GM21447 (cell line): ENCODE data around the gene SOWAHA.

Experiments
- ATAC-seq: cut with Tn5 transposase; IDR thresholded peaks from one replicate; pipeline ENCODE4 v1.9.1; 2021; ENCODE audit not compliant: unreplicated experiment

SOWAHA gene

GRCh38 chr5:132825033-132825833 lies 12.1 kb downstream of the SOWAHA start:
- ATAC-seq: no peak

GRCh38 chr5:132825834-132826391 lies 12.8 kb downstream of the SOWAHA start:
- no peak for ATAC-seq

DNA sequence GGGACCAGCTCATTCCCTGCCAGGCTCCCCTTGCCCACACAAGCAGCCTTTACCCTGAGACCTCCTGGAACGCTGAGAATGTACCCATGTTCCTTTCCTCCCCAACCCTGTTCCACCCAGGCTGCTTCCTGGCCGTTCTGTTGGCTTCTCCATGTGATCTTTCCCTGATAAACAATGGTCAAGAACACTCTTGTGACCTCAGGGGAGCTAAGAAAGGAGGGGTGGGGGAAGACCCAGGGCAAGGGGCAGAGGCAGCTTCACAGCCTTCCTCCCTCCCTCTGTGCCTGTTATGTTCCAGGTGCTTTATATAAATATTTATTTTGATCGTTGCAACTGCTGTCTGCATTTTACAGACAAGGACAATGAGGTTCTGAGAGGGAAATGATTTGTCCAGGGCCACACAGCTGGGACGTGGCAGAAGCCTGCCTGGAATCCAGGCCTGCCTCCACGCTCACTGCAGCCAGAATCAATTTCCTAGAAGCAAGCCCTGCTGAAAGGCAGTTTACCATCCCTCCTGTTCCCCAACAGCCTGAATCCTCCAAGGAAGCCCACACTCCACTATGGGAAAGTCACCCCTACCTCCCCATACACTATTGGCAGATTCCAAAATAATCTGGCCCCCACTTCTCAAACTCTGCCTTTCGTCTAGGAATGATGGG lies 13.5 kb downstream of the SOWAHA start:
- no peak for ATAC-seq

DNA sequence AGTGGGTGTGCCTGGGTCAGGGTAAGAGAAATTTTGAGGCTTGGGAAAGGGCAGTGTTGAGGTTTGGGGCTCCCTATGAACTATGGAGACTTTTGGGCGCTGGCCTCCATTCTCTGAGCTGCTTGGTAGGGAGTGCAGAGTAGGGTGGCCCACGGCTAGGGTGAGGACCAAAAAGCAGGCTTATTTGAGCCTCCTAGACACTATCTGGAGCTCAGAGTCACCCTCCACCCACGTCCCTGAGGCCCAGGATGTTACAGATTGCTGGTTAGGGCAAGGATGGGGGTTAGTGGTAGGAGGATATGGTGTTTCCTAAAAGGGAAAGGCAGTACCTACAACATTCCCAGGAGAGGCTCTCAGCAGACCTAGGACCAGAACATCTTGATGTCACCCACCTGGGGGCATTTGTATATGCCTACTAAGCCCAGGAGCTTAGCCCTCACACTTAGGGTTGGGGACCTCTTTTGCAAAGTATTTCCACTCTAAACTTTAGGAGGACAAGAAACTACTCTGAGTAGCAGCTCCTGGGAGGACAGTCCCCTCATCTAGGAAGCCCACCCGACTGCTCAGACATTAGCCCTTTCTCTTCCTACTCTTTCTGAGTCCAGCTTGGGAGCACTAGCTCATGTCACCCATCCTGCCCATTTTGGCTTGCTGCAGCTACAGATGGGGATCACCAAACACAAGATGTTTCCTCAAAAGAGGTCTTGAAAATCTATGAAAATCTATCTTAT lies 15.0 kb downstream of the SOWAHA start:
- no peak for ATAC-seq

- ATAC-seq: no peak
Observed at GRCh38 chr5:132828846-132829494, 15.9 kb downstream of the SOWAHA start.

- peak; percentile 82 for ATAC-seq
Observed at GRCh38 chr5:132829742-132830435, 16.8 kb downstream of the SOWAHA start.

- ATAC-seq: peak; percentile 64
Observed at GRCh38 chr5:132830436-132831094, 17.5 kb downstream of the SOWAHA start, which contains the start of gene SHROOM1. TSS of gene SHROOM1 (minus strand) at chr5:132830647. CDS start at chr5:132826140, 4,507 bp downstream.

DNA sequence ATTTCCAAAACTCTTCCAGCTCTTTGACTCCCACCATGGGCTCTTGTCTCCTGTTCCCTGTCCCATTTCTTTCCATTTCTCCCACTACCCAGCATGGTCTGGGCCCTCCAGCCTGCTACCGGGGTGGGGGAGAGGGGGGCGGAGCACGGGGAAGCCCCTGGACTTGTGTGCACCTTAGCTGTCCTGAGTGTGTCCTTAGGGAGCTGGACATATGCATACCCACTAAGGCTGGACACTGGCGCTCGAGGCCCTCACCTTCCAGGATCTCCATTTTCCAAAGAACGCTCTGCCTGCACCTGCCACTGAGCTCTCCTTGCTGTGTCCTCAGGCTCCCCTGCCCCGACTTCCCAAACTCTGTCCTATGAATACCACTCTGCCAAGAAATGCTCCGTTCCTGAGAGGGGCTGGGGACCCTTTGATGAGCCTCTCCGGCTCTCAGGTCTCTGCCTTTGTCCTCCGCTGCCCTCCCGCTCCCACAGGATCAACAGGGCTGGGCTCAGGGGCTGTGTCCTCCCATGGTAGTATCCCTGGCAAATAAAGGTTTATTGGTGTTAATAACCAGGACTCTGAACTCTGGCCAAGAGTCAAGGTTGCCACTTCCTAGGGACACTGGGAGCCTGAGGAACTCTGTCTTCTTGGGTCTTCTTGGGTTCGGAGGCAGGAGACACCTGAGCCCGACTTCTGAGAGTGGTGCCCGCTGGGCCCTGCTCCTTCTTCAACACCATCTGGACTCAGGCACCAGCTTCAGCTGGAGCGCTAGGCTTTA lies 18.2 kb downstream of the SOWAHA start:
- ATAC-seq: no peak

- ATAC-seq: no peak
Observed at GRCh38 chr5:132832612-132833011, 19.5 kb downstream of the SOWAHA start.

DNA sequence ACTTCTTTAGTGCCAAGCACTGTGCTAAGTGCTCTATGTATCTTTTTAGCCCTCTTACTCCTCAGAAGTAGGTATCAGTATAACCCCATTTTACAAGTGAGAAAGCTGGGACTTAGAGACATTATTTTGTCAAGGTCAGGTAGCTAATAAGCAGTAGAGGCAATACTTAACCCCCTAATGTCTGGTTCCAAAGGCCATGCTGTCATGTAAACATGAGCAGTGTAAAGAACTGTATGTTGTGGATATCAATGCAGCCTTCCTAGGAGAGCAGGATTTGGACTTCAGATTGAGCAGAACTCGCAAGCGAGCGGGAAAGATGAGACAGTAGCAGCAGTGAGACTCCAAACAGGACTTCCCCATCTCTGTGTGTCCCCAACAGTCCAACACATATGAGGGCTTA lies 21.0 kb downstream of the SOWAHA start:
- ATAC-seq: no peak

GRCh38 chr5:132836852-132837251 lies 23.8 kb downstream of the SOWAHA start:
- ATAC-seq: no peak

DNA sequence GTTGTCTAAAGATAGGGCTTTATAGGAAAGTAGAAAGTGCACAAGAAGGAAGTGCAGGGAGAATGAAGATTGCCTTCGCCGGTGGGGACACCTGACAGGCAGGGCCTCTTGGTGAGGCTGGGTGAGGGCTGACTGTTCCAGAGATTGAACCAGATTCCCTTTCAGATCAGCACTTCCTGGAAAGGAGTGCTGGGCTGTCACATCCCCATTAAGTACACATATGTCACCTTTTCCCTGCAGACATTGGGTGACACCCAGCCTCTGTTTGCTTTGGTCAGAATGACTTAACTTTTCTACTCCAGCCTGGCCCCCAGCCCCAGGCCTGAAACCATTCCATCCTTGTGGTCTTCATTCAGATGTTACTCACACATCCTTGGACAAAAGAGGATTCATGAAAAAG lies 24.8 kb downstream of the SOWAHA start:
- ATAC-seq: no peak

DNA sequence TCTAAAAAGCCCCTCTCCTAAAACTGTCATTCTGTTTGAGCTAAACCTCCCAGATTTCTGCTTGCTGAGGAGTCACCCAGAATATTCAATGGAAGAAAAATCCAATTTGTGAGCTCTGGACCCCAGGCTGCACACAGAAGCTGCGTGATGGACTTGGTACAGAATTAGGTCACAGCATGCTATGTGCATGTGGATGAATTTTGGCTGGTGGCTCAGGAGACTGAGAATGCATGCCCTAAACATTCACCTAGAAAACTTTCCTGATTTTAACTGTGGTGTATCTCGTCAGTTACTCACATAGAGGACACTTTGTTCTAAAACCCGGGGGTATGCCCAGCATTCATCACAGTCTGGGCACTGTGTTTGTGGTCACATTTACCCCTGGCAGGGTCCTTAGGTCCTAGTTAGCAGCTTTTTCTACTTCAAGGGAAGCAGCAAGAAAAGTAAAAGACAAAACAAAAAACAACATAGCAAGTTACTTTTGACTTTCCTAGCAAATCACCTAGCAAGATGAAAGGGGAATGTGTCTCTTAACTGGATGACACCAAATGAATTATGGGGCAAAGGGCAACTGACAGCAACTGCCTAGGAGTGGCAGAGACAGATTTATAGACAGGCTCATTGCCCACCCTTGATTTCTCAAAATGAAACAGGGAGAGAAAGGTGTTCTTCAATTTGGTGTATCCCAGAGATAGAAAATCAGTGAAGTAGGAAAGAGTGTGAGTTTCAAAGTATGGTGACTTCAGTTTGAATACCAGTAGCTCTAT lies 25.6 kb downstream of the SOWAHA start:
- ATAC-seq: no peak

GRCh38 chr5:132839426-132840301 lies 26.6 kb downstream of the SOWAHA start:
- ATAC-seq: no peak

DNA sequence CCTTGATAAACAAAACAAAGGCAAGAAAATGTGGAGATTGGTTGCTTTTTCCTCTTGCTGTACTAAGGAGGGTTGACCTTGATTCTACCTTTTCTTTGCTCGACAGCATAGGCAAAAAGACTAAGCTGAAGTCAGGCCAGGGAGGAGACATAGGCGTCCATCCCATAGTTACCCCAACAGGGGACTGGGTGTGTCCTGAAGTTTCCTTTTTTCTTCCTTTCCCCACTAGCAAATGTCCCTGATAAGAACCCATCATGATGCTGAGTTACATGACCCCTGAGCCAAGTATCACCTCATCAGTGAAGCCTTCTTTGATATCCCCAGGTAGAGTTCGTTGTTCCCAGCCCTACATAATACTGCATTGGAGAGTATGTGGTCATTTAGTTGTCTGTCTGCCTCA lies 27.2 kb downstream of the SOWAHA start:
- ATAC-seq: no peak

DNA sequence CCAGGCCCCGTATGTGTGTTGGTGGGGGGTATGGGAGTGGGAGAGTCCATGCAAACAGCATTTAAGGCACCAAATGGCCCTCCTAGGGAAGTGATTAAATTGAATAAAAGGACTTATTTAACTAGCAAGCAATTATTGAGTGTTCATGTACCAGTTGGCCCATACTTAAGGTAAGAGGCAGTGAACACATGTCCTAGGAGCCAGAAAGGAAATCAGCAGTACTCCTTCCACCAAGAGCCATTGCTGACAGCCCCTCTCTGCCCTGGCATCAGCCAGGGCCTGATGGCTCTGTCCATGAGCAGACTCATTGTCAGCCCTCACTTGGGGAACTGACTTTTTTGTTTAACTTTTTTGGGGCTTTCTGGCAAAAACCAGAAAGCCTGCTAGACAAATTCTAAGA lies 27.8 kb downstream of the SOWAHA start:
- ATAC-seq: no peak

GRCh38 chr5:132841305-132841704 lies 28.2 kb downstream of the SOWAHA start:
- no peak for ATAC-seq
